ENCODE results near the gene HOXA11. TPM values are rescaled to one million over a fixed set of nuclear protein-coding genes. Genes with fewer than 3 reads are reported as not detected.

Gene HOXA11
- polyA plus RNA-seq, 1 of the 3 experiments (the other 2 are of a cell fraction) = not detected

- Histone ChIP-seq H3K9me3 (no peaks in the 10 kb centered on the region), H3F3A (replicated peaks; ENCODE audit: insufficient read depth) (no peaks in the 10 kb centered on the region), H3K4me1 (ENCODE audit: control insufficient read depth in 1 of 2, insufficient read depth in 2 of 2, low read depth in 1 of 2, low read length in 1 of 2) (no peaks in the 10 kb centered on the region), H4K20me1 (ENCODE audit: insufficient read depth) (no peaks in the 10 kb centered on the region), H3K27me3 (ENCODE audit: insufficient read depth) (peaks cover 100% of the 10 kb centered on the region), H3K4me3 (ENCODE audit: low read depth in 2 of 2, low read length in 1 of 2) (no peak overlapping the region), H3K9me2 (no peaks in the 10 kb centered on the region), H3K4me2 (no peak overlapping the region), H3K79me2 (ENCODE audit: insufficient read depth) (no peaks in the 10 kb centered on the region), H3K9ac (no peak overlapping the region), H3K36me3 (replicated peaks in 1 of 2; ENCODE audit: control insufficient read depth in 1 of 2, insufficient read depth in 2 of 2, low read length in 1 of 2) (no peaks in the 10 kb centered on the region), H3K27ac (ENCODE audit: low read depth in 2 of 2, low read length in 1 of 2) (no peak overlapping the region), H2AFZ (ENCODE audit: low read depth) (no peak overlapping the region)
- 7% methylated on average over 2 of the region's 2 CpGs for WGBS (ENCODE audit: low lambda C conversion rate)
- ChIA-PET POLR2A (no interaction called here), CTCF (interaction anchor here (0.6 kb wide), 1 partner anchor 13 kb away, joined by 3 read pairs; no protein-coding TSS in a partner anchor)
- no peak for DNase-seq
- no peak for TF ChIP-seq TAF1 (IDR thresholded peaks at IDR 0.05; ENCODE audit: borderline replicate concordance, low read depth, low read length)
Observed at GRCh38 chr7:27137640-27138315, 47.3 kb downstream of the HOXA11 start.

DNA sequence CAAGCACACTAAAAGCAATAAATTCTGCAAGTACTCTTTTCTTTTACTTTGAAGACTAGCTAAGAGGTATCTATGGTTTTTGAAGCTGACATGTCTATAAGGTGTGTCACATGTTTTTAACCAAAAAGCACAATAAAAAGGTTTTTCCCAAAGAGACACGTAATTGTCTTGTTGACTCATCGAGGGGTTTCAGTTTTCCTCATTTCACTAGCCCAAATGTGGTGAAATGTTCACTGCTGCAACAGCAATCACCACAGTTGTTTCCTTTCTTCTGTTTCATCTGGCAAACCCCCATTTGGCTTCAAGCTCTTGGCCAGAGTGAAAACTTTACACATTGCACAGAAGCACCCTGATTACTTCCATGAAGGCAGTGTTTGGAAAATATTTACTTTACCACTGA, 50.6 kb downstream of the HOXA11 start:
- CTCF ChIA-PET = interaction anchor here (0.9 to 5.8 kb wide), 3 partner anchors 9 to 258 kb away, joined by 3 to 36 read pairs (median 3); partner anchors contain the start of gene HOXA5
- Histone ChIP-seq H3K79me2 (ENCODE audit: insufficient read depth) (no peaks in the 10 kb centered on the region), H4K20me1 (ENCODE audit: insufficient read depth) (no peaks in the 10 kb centered on the region), H3K9ac (no peak overlapping the region), H3K27ac (ENCODE audit: low read depth in 2 of 2, low read length in 1 of 2) (no peak overlapping the region), H3K27me3 (ENCODE audit: insufficient read depth) (peaks cover 94% of the 10 kb centered on the region), H3K9me3 (no peaks in the 10 kb centered on the region), H3K36me3 (replicated peaks in 1 of 2; ENCODE audit: control insufficient read depth in 1 of 2, insufficient read depth in 2 of 2, low read length in 1 of 2) (no peaks in the 10 kb centered on the region), H3F3A (replicated peaks; ENCODE audit: insufficient read depth) (no peaks in the 10 kb centered on the region), H3K4me1 (ENCODE audit: control insufficient read depth in 1 of 2, insufficient read depth in 2 of 2, low read depth in 1 of 2, low read length in 1 of 2) (peaks cover 0 to 4% of the 10 kb centered on the region in 2 experiments; a peak in 1 of 4 replicates), H2AFZ (ENCODE audit: low read depth) (no peak overlapping the region), H3K4me3 (ENCODE audit: low read depth in 2 of 2, low read length in 1 of 2) (no peak overlapping the region), H3K9me2 (no peaks in the 10 kb centered on the region), H3K4me2 (no peak overlapping the region)
- WGBS (ENCODE audit: low lambda C conversion rate) = 11% methylated on average over 2 of the region's 2 CpGs
- POLR2A ChIA-PET = no interaction called here
- TF ChIP-seq RCOR1 (IDR thresholded peaks at IDR 0.05; ENCODE audit: low read length) (no peak), TCF12 (IDR thresholded peaks at IDR 0.05) (no peak), CTCF (IDR thresholded peaks at IDR 0.05) (no peak), ELF1 (IDR thresholded peaks at IDR 0.05) (no peak), GATA2 (CRISPR knock-in tag; IDR thresholded peaks at IDR 0.05) (no peak), IRF3 (IDR thresholded peaks at IDR 0.05; ENCODE audit: low read depth, low read length) (no peak), YY1 (IDR thresholded peaks at IDR 0.05; ENCODE audit: low read depth) (no peak), USF1 (IDR thresholded peaks at IDR 0.05; ENCODE audit: borderline replicate concordance, low read depth) (no peak), MAX (IDR thresholded peaks at IDR 0.05; ENCODE audit: low read depth) (no peak), FOXM1 (IDR thresholded peaks at IDR 0.05; ENCODE audit: low read depth) (no peak), RFX5 (IDR thresholded peaks at IDR 0.05; ENCODE audit: low read length) (no peak), CHD2 (IDR thresholded peaks at IDR 0.05; ENCODE audit: low read length, partially characterized antibody) (no peak), EP300 (IDR thresholded peaks at IDR 0.05; ENCODE audit: borderline replicate concordance in 1 of 2, low read depth in 1 of 2, low read length in 1 of 2) (no peak), RXRA (IDR thresholded peaks at IDR 0.05; ENCODE audit: borderline replicate concordance, low read depth) (no peak), NFIC (IDR thresholded peaks at IDR 0.05; ENCODE audit: borderline replicate concordance) (no peak)
- TF ChIP-seq, protein P1, sequence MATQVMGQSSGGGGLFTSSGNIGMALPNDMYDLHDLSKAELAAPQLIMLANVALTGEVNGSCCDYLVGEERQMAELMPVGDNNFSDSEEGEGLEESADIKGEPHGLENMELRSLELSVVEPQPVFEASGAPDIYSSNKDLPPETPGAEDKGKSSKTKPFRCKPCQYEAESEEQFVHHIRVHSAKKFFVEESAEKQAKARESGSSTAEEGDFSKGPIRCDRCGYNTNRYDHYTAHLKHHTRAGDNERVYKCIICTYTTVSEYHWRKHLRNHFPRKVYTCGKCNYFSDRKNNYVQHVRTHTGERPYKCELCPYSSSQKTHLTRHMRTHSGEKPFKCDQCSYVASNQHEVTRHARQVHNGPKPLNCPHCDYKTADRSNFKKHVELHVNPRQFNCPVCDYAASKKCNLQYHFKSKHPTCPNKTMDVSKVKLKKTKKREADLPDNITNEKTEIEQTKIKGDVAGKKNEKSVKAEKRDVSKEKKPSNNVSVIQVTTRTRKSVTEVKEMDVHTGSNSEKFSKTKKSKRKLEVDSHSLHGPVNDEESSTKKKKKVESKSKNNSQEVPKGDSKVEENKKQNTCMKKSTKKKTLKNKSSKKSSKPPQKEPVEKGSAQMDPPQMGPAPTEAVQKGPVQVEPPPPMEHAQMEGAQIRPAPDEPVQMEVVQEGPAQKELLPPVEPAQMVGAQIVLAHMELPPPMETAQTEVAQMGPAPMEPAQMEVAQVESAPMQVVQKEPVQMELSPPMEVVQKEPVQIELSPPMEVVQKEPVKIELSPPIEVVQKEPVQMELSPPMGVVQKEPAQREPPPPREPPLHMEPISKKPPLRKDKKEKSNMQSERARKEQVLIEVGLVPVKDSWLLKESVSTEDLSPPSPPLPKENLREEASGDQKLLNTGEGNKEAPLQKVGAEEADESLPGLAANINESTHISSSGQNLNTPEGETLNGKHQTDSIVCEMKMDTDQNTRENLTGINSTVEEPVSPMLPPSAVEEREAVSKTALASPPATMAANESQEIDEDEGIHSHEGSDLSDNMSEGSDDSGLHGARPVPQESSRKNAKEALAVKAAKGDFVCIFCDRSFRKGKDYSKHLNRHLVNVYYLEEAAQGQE (IDR thresholded peaks at IDR 0.05; ENCODE audit: low read depth, low read length) = no peak
- TF ChIP-seq, protein P2, sequence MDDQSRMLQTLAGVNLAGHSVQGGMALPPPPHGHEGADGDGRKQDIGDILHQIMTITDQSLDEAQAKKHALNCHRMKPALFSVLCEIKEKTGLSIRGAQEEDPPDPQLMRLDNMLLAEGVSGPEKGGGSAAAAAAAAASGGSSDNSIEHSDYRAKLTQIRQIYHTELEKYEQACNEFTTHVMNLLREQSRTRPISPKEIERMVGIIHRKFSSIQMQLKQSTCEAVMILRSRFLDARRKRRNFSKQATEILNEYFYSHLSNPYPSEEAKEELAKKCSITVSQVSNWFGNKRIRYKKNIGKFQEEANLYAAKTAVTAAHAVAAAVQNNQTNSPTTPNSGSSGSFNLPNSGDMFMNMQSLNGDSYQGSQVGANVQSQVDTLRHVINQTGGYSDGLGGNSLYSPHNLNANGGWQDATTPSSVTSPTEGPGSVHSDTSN (IDR thresholded peaks at IDR 0.05) = no peak
- no peak for DNase-seq
